ENCODE data around the gene ARL6IP4. TPM values are rescaled to one million over a fixed set of nuclear protein-coding genes. Genes with fewer than 3 reads are reported as not detected.

ARL6IP4 gene
- total RNA-seq, 4 donors from 2014 or later: 87.5 to 149 (median 114) TPM

GRCh38 chr12:122969676-122970075 lies 10.8 kb upstream of the ARL6IP4 start:
- TF ChIP-seq POLR2A (IDR thresholded peaks at IDR 0.05) (no peak), POLR2AphosphoS5 (IDR thresholded peaks at IDR 0.05) (no peak), CTCF (IDR thresholded peaks at IDR 0.05) (no peak), EP300 (IDR thresholded peaks at IDR 0.05) (no peak)
- H3K27me3 ChIP-seq: no peaks in the 10 kb centered on the region
- no peak overlapping the region for H3K27ac ChIP-seq
- H3K4me3 ChIP-seq: no peak overlapping the region
- no peaks in the 10 kb centered on the region for H3K9me3 ChIP-seq
- no peak for DNase-seq (ENCODE audit: low spot score in 2 of 2)
- 31% methylated on average over 4 of the region's 4 CpGs for WGBS
- peaks cover 35% of the 10 kb centered on the region for H3K4me1 ChIP-seq
- no peaks in the 10 kb centered on the region for H3K36me3 ChIP-seq

GRCh38 chr12:122974274-122974891 lies 6.1 kb upstream of the ARL6IP4 start:
- Histone ChIP-seq H3K9me3 (no peaks in the 10 kb centered on the region), H3K4me1 (peaks cover 55% of the 10 kb centered on the region), H3K27me3 (no peaks in the 10 kb centered on the region), H3K4me3 (peak overlapping the region; percentile 73), H3K27ac (peak overlapping the region; percentile 96), H3K36me3 (no peaks in the 10 kb centered on the region)
- WGBS: under 1% methylated on average over 14 of the region's 32 CpGs
- DNase-seq (ENCODE audit: low spot score in 2 of 2): peak; percentile 99
- TF ChIP-seq EP300 (IDR thresholded peaks at IDR 0.05): no peak
- TF ChIP-seq POLR2AphosphoS5 (IDR thresholded peaks at IDR 0.05): peak in 2 of 3 donors; percentile 55 to 77

- peak; percentile 94 to 95 for DNase-seq (ENCODE audit: low spot score in 2 of 2)
- 0% methylated on average over 11 of the region's 66 CpGs for WGBS
- H3K4me1 ChIP-seq: peaks cover 56% of the 10 kb centered on the region
Observed at GRCh38 chr12:122974892-122975789, 5.3 kb upstream of the ARL6IP4 start, which contains the start of gene OGFOD2. Gene OGFOD2, plus strand, starts transcription at chr12:122975244. Its CDS starts 8 bp downstream, at chr12:122975252.

GRCh38 chr12:122975790-122976647 lies 4.5 kb upstream of the ARL6IP4 start:
- peak in 1 of 2 donors; percentile 63 for DNase-seq (ENCODE audit: low spot score in 2 of 2)
- WGBS: 9% methylated on average over 4 of the region's 8 CpGs
- Histone ChIP-seq H3K36me3 (no peaks in the 10 kb centered on the region), H3K27me3 (no peaks in the 10 kb centered on the region), H3K4me3 (peak overlapping the region; percentile 73), H3K27ac (peak overlapping the region; percentile 96), H3K9me3 (no peaks in the 10 kb centered on the region), H3K4me1 (peaks cover 56% of the 10 kb centered on the region)
- no peak for TF ChIP-seq EP300 (IDR thresholded peaks at IDR 0.05)
- TF ChIP-seq POLR2AphosphoS5 (IDR thresholded peaks at IDR 0.05): no peak
- no peak for TF ChIP-seq POLR2A (IDR thresholded peaks at IDR 0.05)
- TF ChIP-seq CTCF (IDR thresholded peaks at IDR 0.05): no peak

More at GRCh38 chr12:122974892-122975789, 5.3 kb upstream of the ARL6IP4 start, which contains the start of gene OGFOD2:
- Histone ChIP-seq H3K36me3 (no peaks in the 10 kb centered on the region), H3K4me3 (peak within 1 kb of the TSS; percentile 73), H3K27ac (peak within 1 kb of the TSS; percentile 96), H3K27me3 (no peaks in the 10 kb centered on the region), H3K9me3 (no peaks in the 10 kb centered on the region)
- TF ChIP-seq POLR2AphosphoS5 (IDR thresholded peaks at IDR 0.05): peak in 2 of 3 donors; percentile 27 to 86
- TF ChIP-seq EP300 (IDR thresholded peaks at IDR 0.05): no peak
- peak in 1 of 2 donors; percentile 6 for TF ChIP-seq POLR2A (IDR thresholded peaks at IDR 0.05)
- no peak for TF ChIP-seq CTCF (IDR thresholded peaks at IDR 0.05)

- H3K27me3 ChIP-seq: no peaks in the 10 kb centered on the region
- DNase-seq (ENCODE audit: low spot score in 2 of 2): no peak
Observed at GRCh38 chr12:122976648-122976975, 3.9 kb upstream of the ARL6IP4 start.

More at GRCh38 chr12:122976648-122976975, 3.9 kb upstream of the ARL6IP4 start:
- WGBS: 86% methylated on average over 9 of the region's 15 CpGs
- Histone ChIP-seq H3K4me3 (peak overlapping the region; percentile 73), H3K27ac (no peak overlapping the region), H3K36me3 (no peaks in the 10 kb centered on the region), H3K9me3 (no peaks in the 10 kb centered on the region), H3K4me1 (peaks cover 61% of the 10 kb centered on the region)
- TF ChIP-seq CTCF (IDR thresholded peaks at IDR 0.05): no peak
- no peak for TF ChIP-seq POLR2AphosphoS5 (IDR thresholded peaks at IDR 0.05)
- no peak for TF ChIP-seq POLR2A (IDR thresholded peaks at IDR 0.05)
- TF ChIP-seq EP300 (IDR thresholded peaks at IDR 0.05): no peak

All from suprapubic skin (tissue), 4 donors.